Bronchial epithelial cell (primary cell): Measurements from ENCODE around the gene FLNA. TPM values are rescaled to one million over a fixed set of nuclear protein-coding genes. Genes with fewer than 3 reads are reported as not detected.

Source experiments
- DNase-seq: peaks from one replicate; pipeline ENCODE4 v3.0.0-alpha.2; 2010; ENCODE audit warnings: low read depth
- FAIRE-seq: peaks from 2 replicates; lab custom pipeline; 2011; peaks lifted over from hg19 to GRCh38; lab: Jason Lieb, UNC
- H3K27me3 ChIP-seq: 2 replicates; pipeline ENCODE4 v1.5.1; 2011; ENCODE audit warnings: low read length; ENCODE audit not compliant: control insufficient read depth, insufficient read depth
- H3K36me3 ChIP-seq: 2 replicates; pipeline ENCODE4 v1.5.1; 2011; ENCODE audit warnings: low read length; ENCODE audit not compliant: control insufficient read depth, insufficient read depth
- H3K4me3 ChIP-seq: 2 replicates; pipeline ENCODE4 v1.5.1; 2011; ENCODE audit warnings: mild to moderate bottlenecking, low read depth, low read length, control low read depth
- CTCF ChIP-seq: IDR thresholded peaks from 2 replicates; pipeline ENCODE4 v1.5.1; 2011; ENCODE audit warnings: mild to moderate bottlenecking, moderate library complexity, low read length, control low read depth, inconsistent platforms; ENCODE audit not compliant: insufficient read depth, severe bottlenecking
- total RNA-seq: library from RNA; depleted of rRNA; stranded (reverse); fragments of >200 nt; gene quantifications from 2 replicates; pipeline ENCODE4 v1.2.1, GENCODE V29; 2014

Gene FLNA
- total RNA-seq, 1 donor from 2014 or later = 858 TPM

GRCh38 chrX:154413142-154413541 is 38.7 kb upstream of the FLNA start:
- no peak overlapping the region for H3K4me3 ChIP-seq
- TF ChIP-seq CTCF = no peak
- DNase-seq = no peak
- H3K27me3 ChIP-seq = no peaks in the 10 kb centered on the region
- no peak for FAIRE-seq
- H3K36me3 ChIP-seq = peaks cover 2% of the 10 kb centered on the region

DNA sequence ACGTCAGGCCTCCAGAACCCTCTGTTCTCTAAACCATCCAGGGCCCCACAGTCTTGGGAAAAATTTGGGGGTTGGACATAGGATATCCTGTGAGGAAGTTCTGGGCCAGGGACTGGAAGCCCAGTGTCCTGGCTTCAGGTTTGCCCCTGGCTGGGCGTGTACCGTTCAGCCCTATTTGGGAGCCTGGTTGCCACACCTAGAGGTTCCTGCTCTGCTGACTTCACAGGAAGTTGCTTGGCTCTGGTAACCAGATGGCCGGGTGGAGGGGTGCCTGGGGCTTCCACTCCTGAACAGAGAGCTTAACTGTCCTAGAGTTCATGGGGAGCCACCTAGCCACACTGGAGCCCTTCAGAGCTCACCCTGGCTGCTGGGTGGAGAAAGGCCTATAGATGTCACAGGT is 38.0 kb upstream of the FLNA start:
- H3K36me3 ChIP-seq = peaks cover 2% of the 10 kb centered on the region
- H3K27me3 ChIP-seq = no peaks in the 10 kb centered on the region
- DNase-seq (no peak), FAIRE-seq (no peak)
- no peak for TF ChIP-seq CTCF
- peak overlapping the region; percentile 63 for H3K4me3 ChIP-seq

- no peak for FAIRE-seq
- no peaks in the 10 kb centered on the region for H3K27me3 ChIP-seq
- TF ChIP-seq CTCF = no peak
- peak overlapping the region; percentile 63 for H3K4me3 ChIP-seq
- peaks cover 2% of the 10 kb centered on the region for H3K36me3 ChIP-seq
- no peak for DNase-seq
Observed at GRCh38 chrX:154411981-154412340, 37.5 kb upstream of the FLNA start.

- H3K27me3 ChIP-seq = no peaks in the 10 kb centered on the region
- peak within 1 kb of the TSS; percentile 40 for H3K4me3 ChIP-seq
- FAIRE-seq (no peak), DNase-seq (peak; percentile 58)
- TF ChIP-seq CTCF = no peak
- peaks cover 2% of the 10 kb centered on the region for H3K36me3 ChIP-seq
Observed at GRCh38 chrX:154409222-154409871, 34.9 kb upstream of the FLNA start, which contains the start of gene DNASE1L1. DNASE1L1 (minus strand) TSS chrX:154409254; CDS start chrX:154405568, 3,686 bp downstream.

- no peak for FAIRE-seq
- no peak for TF ChIP-seq CTCF
- Histone ChIP-seq H3K27me3 (no peaks in the 10 kb centered on the region), H3K4me3 (peak overlapping the region; percentile 40), H3K36me3 (peaks cover 2% of the 10 kb centered on the region)
- DNase-seq = no peak
Observed at GRCh38 chrX:154408659-154409221, 34.3 kb upstream of the FLNA start.
